Mesendoderm (in vitro differentiated cells): ENCODE measurements around the gene PTPRA.

Experiments used
- DNase-seq: peaks from one replicate; pipeline ENCODE4 v3.0.0; 2013
- H2AK5ac ChIP-seq: 2 replicates; pipeline ENCODE4 v1.6.1; 2013; ENCODE audit warnings: low read length, inconsistent platforms
- H2BK120ac ChIP-seq: 2 replicates; pipeline ENCODE4 v1.6.1; 2013; ENCODE audit warnings: low read depth, mild to moderate bottlenecking, low read length, moderate library complexity, mixed read lengths
- H2BK15ac ChIP-seq: replicated peaks from 2 replicates; pipeline ENCODE4 v1.6.1; 2013; ENCODE audit warnings: low read depth, mild to moderate bottlenecking, moderate library complexity
- H2BK5ac ChIP-seq: 2 replicates; pipeline ENCODE4 v1.6.1; 2013; ENCODE audit warnings: low read length, inconsistent platforms
- H3K18ac ChIP-seq: 2 replicates; pipeline ENCODE4 v1.6.1; 2013; ENCODE audit warnings: mild to moderate bottlenecking, low read length, mixed read lengths
- H3K23ac ChIP-seq: one replicate; pipeline ENCODE4 v1.6.1; 2013; ENCODE audit warnings: low read length
- H3K27ac ChIP-seq: 2 replicates; pipeline ENCODE4 v1.5.1; 2013; ENCODE audit warnings: low read depth, mild to moderate bottlenecking, inconsistent platforms, low read length, moderate library complexity
- H3K27me3 ChIP-seq: 2 replicates; pipeline ENCODE4 v1.6.1; 2013; ENCODE audit warnings: low read length, control low read depth, mild to moderate bottlenecking, inconsistent platforms; ENCODE audit not compliant: insufficient read depth, poor library complexity
- H3K36me3 ChIP-seq: 2 replicates; pipeline ENCODE4 v1.6.1; 2013; ENCODE audit warnings: low read length, inconsistent platforms; ENCODE audit not compliant: control insufficient read depth, insufficient read depth
- H3K4ac ChIP-seq: one replicate; pipeline ENCODE4 v1.6.1; 2013; ENCODE audit warnings: low read depth, mild to moderate bottlenecking, low read length, moderate library complexity
- H3K4me1 ChIP-seq: 2 replicates; pipeline ENCODE4 v1.6.1; 2013; ENCODE audit warnings: low read depth, low read length, inconsistent platforms; ENCODE audit not compliant: control insufficient read depth
- H3K4me2 ChIP-seq: 2 replicates; pipeline ENCODE4 v1.6.1; 2013; ENCODE audit warnings: low read length
- H3K4me3 ChIP-seq: 2 replicates; pipeline ENCODE4 v1.5.1; 2013; ENCODE audit warnings: mild to moderate bottlenecking, low read length
- H3K56ac ChIP-seq: one replicate; pipeline ENCODE4 v1.6.1; 2013; ENCODE audit warnings: low read length
- H3K79me1 ChIP-seq: 2 replicates; pipeline ENCODE4 v1.6.1; 2013; ENCODE audit warnings: low read length, inconsistent platforms
- H3K79me2 ChIP-seq: 2 replicates; pipeline ENCODE4 v1.6.1; 2013; ENCODE audit warnings: mild to moderate bottlenecking, low read length; ENCODE audit not compliant: control insufficient read depth, insufficient read depth
- H3K9ac ChIP-seq: 2 replicates; pipeline ENCODE4 v1.6.1; 2013; ENCODE audit warnings: low read length, inconsistent platforms
- H4K5ac ChIP-seq: one replicate; pipeline ENCODE4 v1.6.1; 2013; ENCODE audit warnings: low read length
- H4K8ac ChIP-seq: one replicate; pipeline ENCODE4 v1.6.1; 2013; ENCODE audit warnings: low read depth, mild to moderate bottlenecking, control low read depth, low read length, moderate library complexity
- WGBS: extraction: QIAGEN DNeasy Blood & Tissue Kit; methylation state at CpG from one replicate; pipeline ENCODE4 v1.1.7; 2013; ENCODE audit warnings: low lambda C conversion rate, missing lambda C conversion rate; ENCODE audit not compliant: insufficient coverage; ENCODE audit errors: extremely low coverage; 5-methylcytosine and 5-hydroxymethylcytosine counted together

Gene PTPRA

GRCh38 chr20:3082306-3082951 lies 209.1 kb downstream of the PTPRA start:
- H3K27ac ChIP-seq: no peak overlapping the region
- H3K23ac ChIP-seq: no peak overlapping the region
- no peak overlapping the region for H3K4me3 ChIP-seq
- no peak overlapping the region for H2BK15ac ChIP-seq
- peaks cover 18% of the 10 kb centered on the region for H3K27me3 ChIP-seq
- H4K5ac ChIP-seq: no peak overlapping the region
- no peak overlapping the region for H4K8ac ChIP-seq
- no peak overlapping the region for H2AK5ac ChIP-seq
- H2BK120ac ChIP-seq: no peak overlapping the region
- WGBS: no CpG with 5 or more reads among the region's 71 CpGs
- H3K56ac ChIP-seq: peak overlapping the region; percentile 12
- H3K4me2 ChIP-seq: peak overlapping the region; percentile 40
- no peaks in the 10 kb centered on the region for H3K79me1 ChIP-seq
- no peak overlapping the region for H2BK5ac ChIP-seq
- peak overlapping the region; percentile 15 for H3K9ac ChIP-seq
- H3K4me1 ChIP-seq: no peaks in the 10 kb centered on the region
- H3K4ac ChIP-seq: no peak overlapping the region
- no peak for DNase-seq
- H3K18ac ChIP-seq: no peak overlapping the region
- H3K79me2 ChIP-seq: no peaks in the 10 kb centered on the region
- no peaks in the 10 kb centered on the region for H3K36me3 ChIP-seq

- DNase-seq: no peak
- H4K5ac ChIP-seq: no peak overlapping the region
- no CpG with 5 or more reads among the region's 76 CpGs for WGBS
- no peak overlapping the region for H2BK120ac ChIP-seq
- H3K18ac ChIP-seq: no peak overlapping the region
- no peak overlapping the region for H3K23ac ChIP-seq
- no peaks in the 10 kb centered on the region for H3K36me3 ChIP-seq
- H3K79me1 ChIP-seq: no peaks in the 10 kb centered on the region
- no peaks in the 10 kb centered on the region for H3K79me2 ChIP-seq
- H3K27me3 ChIP-seq: peaks cover 18% of the 10 kb centered on the region
- H2AK5ac ChIP-seq: no peak overlapping the region
- no peak overlapping the region for H3K4me3 ChIP-seq
- no peak overlapping the region for H3K27ac ChIP-seq
- H2BK5ac ChIP-seq: no peak overlapping the region
- no peak overlapping the region for H3K4ac ChIP-seq
- no peak overlapping the region for H4K8ac ChIP-seq
- H2BK15ac ChIP-seq: no peak overlapping the region
- no peaks in the 10 kb centered on the region for H3K4me1 ChIP-seq
- no peak overlapping the region for H3K9ac ChIP-seq
- H3K4me2 ChIP-seq: peak overlapping the region; percentile 40
- H3K56ac ChIP-seq: peak overlapping the region; percentile 34
Measured at GRCh38 chr20:3082955-3083952, 210.0 kb downstream of the PTPRA start.

GRCh38 chr20:3084283-3084985 lies 211.2 kb downstream of the PTPRA start, which contains the start of gene AVP:
Gene AVP, minus strand, starts transcription at chr20:3084724. Its CDS starts 50 bp downstream, at chr20:3084674.
- H3K4ac ChIP-seq: no peak within 1 kb of the TSS
- peaks cover 18% of the 10 kb centered on the region for H3K27me3 ChIP-seq
- H4K5ac ChIP-seq: no peak within 1 kb of the TSS
- no peak within 1 kb of the TSS for H2BK5ac ChIP-seq
- no peak within 1 kb of the TSS for H2BK120ac ChIP-seq
- no peak within 1 kb of the TSS for H3K4me2 ChIP-seq
- no peak within 1 kb of the TSS for H4K8ac ChIP-seq
- no peak within 1 kb of the TSS for H2BK15ac ChIP-seq
- no peak within 1 kb of the TSS for H3K18ac ChIP-seq
- no peaks in the 10 kb centered on the region for H3K36me3 ChIP-seq
- no peak within 1 kb of the TSS for H3K4me3 ChIP-seq
- no peak within 1 kb of the TSS for H3K27ac ChIP-seq
- H3K23ac ChIP-seq: no peak within 1 kb of the TSS
- H3K79me1 ChIP-seq: no peaks in the 10 kb centered on the region
- no peak for DNase-seq
- H3K9ac ChIP-seq: no peak within 1 kb of the TSS
- no peak within 1 kb of the TSS for H3K56ac ChIP-seq
- no peak within 1 kb of the TSS for H2AK5ac ChIP-seq
- no peaks in the 10 kb centered on the region for H3K4me1 ChIP-seq
- H3K79me2 ChIP-seq: no peaks in the 10 kb centered on the region
- WGBS: no CpG with 5 or more reads among the region's 28 CpGs

GRCh38 chr20:3084986-3085360 lies 211.7 kb downstream of the PTPRA start:
- Histone ChIP-seq H4K8ac (no peak overlapping the region), H3K79me2 (no peaks in the 10 kb centered on the region), H3K4me1 (no peaks in the 10 kb centered on the region), H3K4me3 (no peak overlapping the region), H2BK5ac (no peak overlapping the region), H3K4ac (no peak overlapping the region), H3K27me3 (peaks cover 18% of the 10 kb centered on the region), H3K27ac (no peak overlapping the region), H3K56ac (no peak overlapping the region), H4K5ac (no peak overlapping the region), H3K79me1 (no peaks in the 10 kb centered on the region), H3K18ac (no peak overlapping the region), H2AK5ac (no peak overlapping the region), H3K36me3 (no peaks in the 10 kb centered on the region), H3K4me2 (no peak overlapping the region), H3K9ac (no peak overlapping the region), H2BK120ac (no peak overlapping the region), H2BK15ac (no peak overlapping the region), H3K23ac (no peak overlapping the region)
- no CpG with 5 or more reads among the region's 7 CpGs for WGBS
- DNase-seq: no peak

- Histone ChIP-seq H3K79me1 (no peaks in the 10 kb centered on the region), H3K4me1 (no peaks in the 10 kb centered on the region), H3K27me3 (peaks cover 18% of the 10 kb centered on the region), H3K4me2 (no peak overlapping the region), H3K23ac (no peak overlapping the region), H4K5ac (no peak overlapping the region), H3K4ac (no peak overlapping the region), H2BK15ac (no peak overlapping the region), H2AK5ac (no peak overlapping the region), H3K27ac (no peak overlapping the region), H3K9ac (no peak overlapping the region), H3K36me3 (no peaks in the 10 kb centered on the region), H3K18ac (no peak overlapping the region), H2BK120ac (no peak overlapping the region), H2BK5ac (no peak overlapping the region), H3K4me3 (no peak overlapping the region), H4K8ac (no peak overlapping the region), H3K79me2 (no peaks in the 10 kb centered on the region), H3K56ac (no peak overlapping the region)
- WGBS: no CpG with 5 or more reads among the region's 8 CpGs
- DNase-seq: no peak
Measured at GRCh38 chr20:3085571-3086072, 212.3 kb downstream of the PTPRA start.
